Bone marrow (tissue), 2 donors: ENCODE results near the gene CCR2.
"Not testable (repeated sequence)": the region's sequence is repeated elsewhere in the genome, so short reads cannot be mapped to it uniquely, and the experiment has no call there.

Source experiments
- DNase-seq, 2 donors: peaks; one replicate each; lab custom pipeline; 2025; lab: John Stamatoyannopoulos, UW

CCR2 gene

GRCh38 chr3:46380471-46381221, 26.7 kb downstream of the CCR2 start:
- DNase-seq = peak in 1 of 2 donors; percentile 43

GRCh38 chr3:46381625-46382024, 27.7 kb downstream of the CCR2 start:
- DNase-seq = no peak

- peak in 1 of 2 donors; percentile 32 for DNase-seq
Measured at GRCh38 chr3:46383211-46383950, 29.5 kb downstream of the CCR2 start.

- no peak for DNase-seq
Measured at GRCh38 chr3:46383951-46384330, 30.0 kb downstream of the CCR2 start.

- DNase-seq = peak in 1 of 2 donors; percentile 68
Measured at GRCh38 chr3:46386205-46386604, 32.3 kb downstream of the CCR2 start.

GRCh38 chr3:46388847-46389246, 34.9 kb downstream of the CCR2 start:
- DNase-seq = not testable (repeated sequence)

- DNase-seq = no peak
Measured at GRCh38 chr3:46389306-46389705, 35.4 kb downstream of the CCR2 start.

GRCh38 chr3:46391526-46391925, 37.6 kb downstream of the CCR2 start:
- DNase-seq = not testable (repeated sequence)

GRCh38 chr3:46393011-46393410, 39.1 kb downstream of the CCR2 start:
- DNase-seq = no peak

GRCh38 chr3:46393554-46394434, 39.9 kb downstream of the CCR2 start:
- DNase-seq = no peak

GRCh38 chr3:46395210-46395661, 41.3 kb downstream of the CCR2 start:
- no peak for DNase-seq

- no peak for DNase-seq
Measured at GRCh38 chr3:46395766-46396530, 42.0 kb downstream of the CCR2 start.

- no peak for DNase-seq
Measured at GRCh38 chr3:46397111-46397510, 43.2 kb downstream of the CCR2 start.

- DNase-seq = no peak
Measured at GRCh38 chr3:46398186-46398955, 44.5 kb downstream of the CCR2 start.

- DNase-seq = no peak
Measured at GRCh38 chr3:46399098-46399497, 45.2 kb downstream of the CCR2 start.

- peak in 1 of 2 donors; percentile 10 for DNase-seq
Measured at GRCh38 chr3:46399557-46399956, 45.6 kb downstream of the CCR2 start.

GRCh38 chr3:46400000-46400734, 46.3 kb downstream of the CCR2 start:
- no peak for DNase-seq

- no peak for DNase-seq
Measured at GRCh38 chr3:46400846-46401245, 46.9 kb downstream of the CCR2 start.

- no peak for DNase-seq
Measured at GRCh38 chr3:46401579-46401978, 47.7 kb downstream of the CCR2 start.

- not testable (repeated sequence) for DNase-seq
Measured at GRCh38 chr3:46402902-46403301, 49.0 kb downstream of the CCR2 start.
